Naive thymus-derived CD8-positive, alpha-beta T cell (primary cell): ENCODE data around the gene MRPS7. TPM values are rescaled to one million over a fixed set of nuclear protein-coding genes. Genes with fewer than 3 reads are reported as not detected.

Experiments
- polyA plus RNA-seq, 3 donors: library from polyadenylated mRNA; unstranded; fragments of 300-500 nt; fragmentation: Illumina TruSeq; gene quantifications; one replicate each; pipeline ENCODE4 v1.2.3, GENCODE V29; 2021
- total RNA-seq, 8 experiments: library from RNA in 2 of 8; stranded (reverse) in 2 of 8; gene quantifications; one replicate each; pipeline ENCODE4 v1.2.3 and lab custom pipeline; 2021 to 2026

Gene MRPS7
- total and polyA plus RNA-seq, 5 experiments from 2014 or later = 40.5 to 132 (median 113) TPM

Other genes with a start within 250 kb of the MRPS7 start
- 10 to 100 TPM; 23.9 to 29.4 TPM for gene MRPL58, start 249.2 kb upstream of the MRPS7 start, total RNA-seq
- gene MRPL58, start 249.2 kb upstream of the MRPS7 start, polyA plus RNA-seq = 10 to 100 TPM; 44.9 to 58.1 (median 53.6) TPM
- 100 to 1,000 TPM; 149 to 160 TPM for gene ATP5PD, start 214.9 kb upstream of the MRPS7 start, total RNA-seq
- gene ATP5PD, start 214.9 kb upstream of the MRPS7 start, polyA plus RNA-seq = 100 to 1,000 TPM; 406 to 455 (median 449) TPM
- 10 to 100 TPM; 25.0 to 28.6 TPM for gene KCTD2, start 214.7 kb upstream of the MRPS7 start, total RNA-seq
- 10 to 100 TPM in 1 of 3 donors, 1 to 10 TPM in 2; 6.8 to 10.9 (median 7.8) TPM for gene KCTD2, start 214.7 kb upstream of the MRPS7 start, polyA plus RNA-seq
- 10 to 100 TPM; 14.2 to 14.8 TPM for gene SLC16A5, start 173.9 kb upstream of the MRPS7 start, total RNA-seq
- 1 to 10 TPM; 1.4 to 4.1 (median 3.1) TPM for gene SLC16A5, start 173.9 kb upstream of the MRPS7 start, polyA plus RNA-seq
- 10 to 100 TPM; 15.6 to 16.7 TPM for gene ARMC7, start 151.9 kb upstream of the MRPS7 start, total RNA-seq
- 1 to 10 TPM; 2.7 to 3.3 (median 2.9) TPM for gene ARMC7, start 151.9 kb upstream of the MRPS7 start, polyA plus RNA-seq
- 10 to 100 TPM; 52.8 to 66.6 TPM for gene NT5C, start 130.1 kb upstream of the MRPS7 start, total RNA-seq
- 10 to 100 TPM; 46.0 to 53.6 (median 50.6) TPM for gene NT5C, start 130.1 kb upstream of the MRPS7 start, polyA plus RNA-seq
- 10 to 100 TPM; 25.6 to 27.0 TPM for gene JPT1, start 107.4 kb upstream of the MRPS7 start, total RNA-seq
- gene JPT1, start 107.4 kb upstream of the MRPS7 start, polyA plus RNA-seq = 10 to 100 TPM; 68.6 to 76.6 (median 70.7) TPM
- gene SUMO2, start 78.9 kb upstream of the MRPS7 start, total RNA-seq = 100 to 1,000 TPM; 250 to 255 TPM
- 100 to 1,000 TPM; 293 to 381 (median 325) TPM for gene SUMO2, start 78.9 kb upstream of the MRPS7 start, polyA plus RNA-seq
- 100 to 1,000 TPM; 150 to 155 TPM for gene NUP85, start 56.2 kb upstream of the MRPS7 start, total RNA-seq
- 10 to 100 TPM; 17.3 to 39.4 (median 21.4) TPM for gene NUP85, start 56.2 kb upstream of the MRPS7 start, polyA plus RNA-seq
- gene GGA3, start 273 bp upstream of the MRPS7 start, total RNA-seq = 100 to 1,000 TPM; 105 to 107 TPM
- 10 to 100 TPM in 2 of 3 donors, 1 to 10 TPM in 1; 6.2 to 20.1 (median 14.7) TPM for gene GGA3, start 273 bp upstream of the MRPS7 start, polyA plus RNA-seq
- gene MIF4GD, start 9.4 kb downstream of the MRPS7 start, total RNA-seq = 10 to 100 TPM; 37.3 to 39.4 TPM
- gene MIF4GD, start 9.4 kb downstream of the MRPS7 start, polyA plus RNA-seq = 10 to 100 TPM; 76.2 to 96.6 (median 90.5) TPM
- 10 to 100 TPM; 20.5 to 22.5 TPM for gene SLC25A19, start 27.6 kb downstream of the MRPS7 start, total RNA-seq
- gene SLC25A19, start 27.6 kb downstream of the MRPS7 start, polyA plus RNA-seq = 10 to 100 TPM; 11.2 to 15.4 (median 13.3) TPM
- gene GRB2, start 143.8 kb downstream of the MRPS7 start, total RNA-seq = 100 to 1,000 TPM; 143 to 145 TPM
- 100 to 1,000 TPM; 130 to 162 (median 154) TPM for gene GRB2, start 143.8 kb downstream of the MRPS7 start, polyA plus RNA-seq
- gene TMEM94, start 194.8 kb downstream of the MRPS7 start, total RNA-seq = 100 to 1,000 TPM; 102 to 108 TPM
- gene TMEM94, start 194.8 kb downstream of the MRPS7 start, polyA plus RNA-seq = 10 to 100 TPM in 2 of 3 donors, 1 to 10 TPM in 1; 8.4 to 23.5 (median 11.5) TPM